HepG2 (cell line): ENCODE measurements around the gene RAB17. TPM values are rescaled to one million over a fixed set of nuclear protein-coding genes. Genes with fewer than 3 reads are reported as not detected.

Experiments used
- AGO1 ChIP-seq: fragments of 200-400 bp; formaldehyde crosslinking; IDR thresholded peaks from 2 replicates; pipeline ENCODE4 v1.6.1; 2017; ENCODE audit warnings: mild to moderate bottlenecking, low read depth, low read length, moderate library complexity; ENCODE audit not compliant: poor library complexity, severe bottlenecking
- HBP1 ChIP-seq: IDR thresholded peaks from 2 replicates; pipeline ENCODE4 v1.6.1; 2016; ENCODE audit warnings: low read depth, control low read depth
- HMGXB3 ChIP-seq: sonication (generic); formaldehyde crosslinking; IDR thresholded peaks from 2 replicates; pipeline ENCODE4 v1.4.0; 2020; ENCODE audit warnings: missing genetic modification reagents, borderline replicate concordance
- IRF9 ChIP-seq: sonication (generic); formaldehyde crosslinking; IDR thresholded peaks from 2 replicates; pipeline ENCODE4 v1.8.0; 2022; ENCODE audit warnings: missing genetic modification reagents, mild to moderate bottlenecking, borderline replicate concordance
- KLF13 ChIP-seq: sonication (generic); formaldehyde crosslinking; IDR thresholded peaks from 2 replicates; pipeline ENCODE4 v1.4.0; 2020; ENCODE audit warnings: mild to moderate bottlenecking, missing genetic modification reagents
- MXD1 ChIP-seq: sonication (generic); formaldehyde crosslinking; IDR thresholded peaks from 2 replicates; pipeline ENCODE4 v1.4.0; 2020; ENCODE audit warnings: mild to moderate bottlenecking, missing genetic modification reagents
- PRPF4 ChIP-seq: fragments of 200-400 bp; formaldehyde crosslinking; IDR thresholded peaks from 2 replicates; pipeline ENCODE4 v1.6.1; 2016; ENCODE audit warnings: low read length, low read depth; ENCODE audit not compliant: poor library complexity, severe bottlenecking
- TFDP1 ChIP-seq: IDR thresholded peaks from 2 replicates; pipeline ENCODE4 v1.6.1; 2016; ENCODE audit warnings: missing compliant biosample characterization, missing genetic modification reagents, borderline replicate concordance
- TFDP2 ChIP-seq: sonication (generic); formaldehyde crosslinking; IDR thresholded peaks from 2 replicates; pipeline ENCODE4 v1.4.0; 2020; ENCODE audit warnings: missing genetic modification reagents
- ZNF296 ChIP-seq: sonication (generic); formaldehyde crosslinking; conservative IDR thresholded peaks from 2 replicates; pipeline ENCODE4 v1.5.0; 2020; ENCODE audit warnings: mild to moderate bottlenecking, missing genetic modification reagents
- ZNF569 ChIP-seq: sonication (generic); formaldehyde crosslinking; IDR thresholded peaks from 2 replicates; pipeline ENCODE4 v1.5.0; 2020; ENCODE audit warnings: mild to moderate bottlenecking, missing genetic modification reagents, moderate library complexity, borderline replicate concordance
- ZNF609 ChIP-seq: sonication (generic); formaldehyde crosslinking; IDR thresholded peaks from 2 replicates; pipeline ENCODE4 v1.4.0; 2020; ENCODE audit warnings: mild to moderate bottlenecking, missing genetic modification reagents, borderline replicate concordance
- polyA plus RNA-seq, 8 experiments: library from polyadenylated mRNA; depleted of rRNA in 3 of 8; stranded (reverse) in 7 of 8; unstranded in 1 of 8; fragments of >200 nt; fragmentation: Illumina TruSeq in 4 of 8; extraction: Trizol in 4 of 8; gene quantifications; 2 replicates each; pipeline versions ENCODE4 v1.2.1 to v1.2.3, GENCODE V29; 2011 to 2016; ENCODE audit warnings: low read depth in 4 of 8, missing spikeins in 1 of 8, mixed read lengths in 1 of 8; ENCODE audit not compliant: insufficient read depth in 1 of 8
- total RNA-seq, 5 experiments: library from RNA; depleted of rRNA; stranded (reverse); fragments of >200 nt; fragmentation: Illumina TruSeq; extraction: Trizol; gene quantifications; 2 replicates each; pipeline ENCODE4 v1.2.3, GENCODE V29; 2016; ENCODE audit warnings: low read depth in 1 of 5

Gene RAB17
- total and polyA plus RNA-seq, 2 of the 13 experiments (the other 11 are each of a cell fraction or from before 2014, with no cell fraction given) = 68.0 to 124 TPM

- TF ChIP-seq IRF9 (CRISPR knock-in tag) (no peak), AGO1 (no peak), ZNF569 (CRISPR knock-in tag) (no peak), HMGXB3 (CRISPR knock-in tag) (no peak), ZNF609 (CRISPR knock-in tag) (no peak), MXD1 (no peak), ZNF296 (CRISPR knock-in tag) (no peak), KLF13 (CRISPR knock-in tag) (no peak), TFDP1 (CRISPR knock-in tag) (no peak), TFDP2 (no peak), PRPF4 (no peak), HBP1 (peak; percentile 24; the same call in 1 of the 2 replicates)
Measured at GRCh38 chr2:237588044-237588696, 2.4 kb downstream of the RAB17 start (continued).
